Camera-type eye (tissue), 1 donor: ENCODE data around the gene GPR82. TPM values are rescaled to one million over a fixed set of nuclear protein-coding genes. Genes with fewer than 3 reads are reported as not detected.

Source experiments
- total RNA-seq: library from RNA; depleted of rRNA; stranded (reverse); fragments of >200 nt; gene quantifications from one replicate; pipeline ENCODE4 v1.2.3, GENCODE V29; 2014

GPR82 gene
- not detected for total RNA-seq

DNA sequence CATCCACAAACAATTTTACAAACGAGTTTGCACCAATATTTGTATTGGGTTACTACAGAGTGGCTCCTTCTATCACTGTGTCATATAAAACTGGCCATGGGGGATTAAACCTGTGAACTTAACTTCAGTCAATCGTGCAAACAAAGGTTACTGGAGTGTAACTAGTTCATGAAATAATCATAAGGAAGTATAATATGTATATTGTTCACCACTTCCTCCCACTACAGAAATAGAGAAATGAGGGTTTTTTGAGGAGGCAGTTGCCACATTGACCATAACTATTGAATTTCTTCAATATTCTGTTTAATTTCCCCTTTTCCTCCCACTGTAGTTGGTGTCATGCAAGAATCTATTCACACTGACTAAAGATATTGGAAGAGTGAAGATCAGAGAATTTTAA is at the start of gene GPR82:
TSS of gene GPR82 (plus strand) at position 356 of the 400 bp plus-strand sequence. CDS start 2,846 bp downstream, outside the sequence.

GRCh38 chrX:41688835-41689234 is 35.1 kb upstream of the GPR82 start, which contains the start of gene GPR34:
Gene GPR34, plus strand, starts transcription at chrX:41688973. Its CDS starts 6,661 bp downstream, at chrX:41695634.

Other genes with a start within 250 kb of the GPR82 start
- 4.3 TPM for gene GPR34, start 35.2 kb upstream of the GPR82 start, total RNA-seq
- gene CASK, start 199.4 kb downstream of the GPR82 start, total RNA-seq = 118 TPM